Trophoblast cell (in vitro differentiated cells and primary cell): Measurements from ENCODE around the gene RCAN3.

Experiments used
- DNase-seq, 2 donors: peaks; one replicate each; pipeline ENCODE4 v3.0.0-alpha.2; 2016
- H2AFZ ChIP-seq: 2 replicates; pipeline ENCODE4 v1.6.1; 2013; ENCODE audit warnings: low read length, moderate library complexity, mild to moderate bottlenecking; ENCODE audit not compliant: insufficient read depth, poor library complexity
- H2AK5ac ChIP-seq: 2 replicates; pipeline ENCODE4 v1.6.1; 2013; ENCODE audit warnings: mild to moderate bottlenecking, low read length
- H2BK120ac ChIP-seq: 2 replicates; pipeline ENCODE4 v1.6.1; 2013; ENCODE audit warnings: low read length, mild to moderate bottlenecking, moderate library complexity; ENCODE audit not compliant: insufficient read depth, poor library complexity
- H2BK12ac ChIP-seq: 2 replicates; pipeline ENCODE4 v1.6.1; 2013; ENCODE audit warnings: mild to moderate bottlenecking, low read length, moderate library complexity
- H2BK5ac ChIP-seq: 2 replicates; pipeline ENCODE4 v1.6.1; 2013; ENCODE audit warnings: low read length, low read depth, moderate library complexity, mild to moderate bottlenecking; ENCODE audit not compliant: poor library complexity
- H3K14ac ChIP-seq: 2 replicates; pipeline ENCODE4 v1.6.1; 2013; ENCODE audit warnings: mild to moderate bottlenecking, low read length
- H3K18ac ChIP-seq: 2 replicates; pipeline ENCODE4 v1.6.1; 2013; ENCODE audit warnings: mild to moderate bottlenecking, low read length
- H3K23ac ChIP-seq: 2 replicates; pipeline ENCODE4 v1.6.1; 2013; ENCODE audit warnings: low read length
- H3K27ac ChIP-seq: 2 replicates; pipeline ENCODE4 v1.5.1; 2013; ENCODE audit warnings: low read depth, mild to moderate bottlenecking, inconsistent platforms, low read length, moderate library complexity
- H3K27me3 ChIP-seq: 2 replicates; pipeline ENCODE4 v1.6.1; 2013; ENCODE audit warnings: inconsistent platforms, mild to moderate bottlenecking, low read length, moderate library complexity; ENCODE audit not compliant: insufficient read depth
- H3K36me3 ChIP-seq, 2 experiments: 1 replicate in 1 of 2; 2 replicates in 1 of 2; pipeline ENCODE4 v1.6.1; 2013; ENCODE audit warnings: low read length in 2 of 2, mild to moderate bottlenecking in 2 of 2, moderate library complexity in 1 of 2; ENCODE audit not compliant: insufficient read depth in 2 of 2, control insufficient read depth in 1 of 2
- H3K4ac ChIP-seq: 2 replicates; pipeline ENCODE4 v1.6.1; 2013; ENCODE audit warnings: low read depth, mild to moderate bottlenecking, low read length, moderate library complexity
- H3K4me1 ChIP-seq, 2 experiments: 1 replicate in 1 of 2; 2 replicates in 1 of 2; pipeline ENCODE4 v1.6.1; 2013; ENCODE audit warnings: low read length in 2 of 2, mild to moderate bottlenecking in 2 of 2, moderate library complexity in 1 of 2; ENCODE audit not compliant: insufficient read depth in 2 of 2, control insufficient read depth in 1 of 2
- H3K4me2 ChIP-seq: 2 replicates; pipeline ENCODE4 v1.6.1; 2013; ENCODE audit warnings: inconsistent platforms, mild to moderate bottlenecking, low read length, moderate library complexity
- H3K4me3 ChIP-seq: 2 replicates; pipeline ENCODE4 v1.5.1; 2013; ENCODE audit warnings: mild to moderate bottlenecking, low read depth, low read length, inconsistent platforms
- H3K79me1 ChIP-seq: one replicate; pipeline ENCODE4 v1.6.1; 2013; ENCODE audit warnings: low read length
- H3K79me2 ChIP-seq: 2 replicates; pipeline ENCODE4 v1.6.1; 2013; ENCODE audit warnings: low read length, mild to moderate bottlenecking; ENCODE audit not compliant: control insufficient read depth, insufficient read depth, poor library complexity
- H3K9ac ChIP-seq: 2 replicates; pipeline ENCODE4 v1.6.1; 2013; ENCODE audit warnings: mild to moderate bottlenecking, low read length
- H3K9me3 ChIP-seq: 2 replicates; pipeline ENCODE4 v1.6.1; 2013; ENCODE audit warnings: low read depth, mild to moderate bottlenecking, control low read depth, inconsistent platforms, low read length; ENCODE audit not compliant: insufficient read depth
- H4K12ac ChIP-seq: 2 replicates; pipeline ENCODE4 v1.6.1; 2013; ENCODE audit warnings: low read depth, mild to moderate bottlenecking, low read length, moderate library complexity
- H4K8ac ChIP-seq: 2 replicates; pipeline ENCODE4 v1.6.1; 2013; ENCODE audit warnings: low read depth, mild to moderate bottlenecking, low read length, moderate library complexity
- H4K91ac ChIP-seq: one replicate; pipeline ENCODE4 v1.6.1; 2013; ENCODE audit warnings: low read depth, mild to moderate bottlenecking, low read length, moderate library complexity
- WGBS: extraction: QIAGEN DNeasy Blood & Tissue Kit; methylation state at CpG from one replicate; pipeline ENCODE4 v1.1.7; 2013; ENCODE audit warnings: missing lambda C conversion rate; ENCODE audit not compliant: insufficient read length, insufficient coverage; ENCODE audit errors: extremely low coverage; 5-methylcytosine and 5-hydroxymethylcytosine counted together

Gene RCAN3

DNA sequence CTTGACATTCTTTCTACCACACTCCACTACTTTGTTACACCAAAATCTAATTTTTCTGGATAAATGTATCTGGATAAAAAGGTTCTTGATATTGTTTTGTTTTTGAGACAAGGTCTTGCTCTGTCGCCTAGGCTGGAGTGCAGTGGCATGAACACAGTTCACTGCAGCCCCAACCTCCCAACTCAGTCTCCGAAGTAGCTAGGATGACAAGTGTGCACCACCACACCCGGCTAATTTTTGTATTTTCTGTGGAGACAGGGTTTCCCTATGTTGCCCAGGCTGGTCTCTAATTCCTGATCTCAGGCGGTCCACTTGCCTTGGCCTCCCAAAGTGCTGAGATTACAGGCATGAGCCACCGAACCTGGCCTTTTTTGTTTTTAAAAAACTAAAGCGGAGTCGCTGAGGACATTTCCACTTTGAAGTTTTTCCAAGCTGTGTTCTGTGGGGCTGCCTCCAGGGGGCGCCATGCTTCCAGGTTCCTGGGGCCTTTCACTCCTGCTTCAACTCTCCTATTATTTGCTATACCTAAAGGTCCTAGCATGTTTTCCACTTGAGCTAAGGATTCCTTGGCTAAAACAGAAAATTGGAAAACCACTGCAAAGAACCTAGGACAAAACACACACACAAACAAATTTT is 39.2 kb downstream of the RCAN3 start:
- H4K12ac ChIP-seq: no peak overlapping the region
- no peaks in the 10 kb centered on the region for H3K79me2 ChIP-seq
- no peak overlapping the region for H2BK120ac ChIP-seq
- no peak overlapping the region for H3K23ac ChIP-seq
- no peak overlapping the region for H4K8ac ChIP-seq
- H3K79me1 ChIP-seq: peaks cover 4% of the 10 kb centered on the region
- no peaks in the 10 kb centered on the region for H3K36me3 ChIP-seq
- no peak overlapping the region for H4K91ac ChIP-seq
- peak in 1 of 2 donors; percentile 82 for DNase-seq
- H3K4me2 ChIP-seq: no peak overlapping the region
- H3K9me3 ChIP-seq: no peaks in the 10 kb centered on the region
- H3K4ac ChIP-seq: no peak overlapping the region
- no peak overlapping the region for H2AFZ ChIP-seq
- no peak overlapping the region for H3K4me3 ChIP-seq
- peak overlapping the region; percentile 52 for H2BK12ac ChIP-seq
- peaks cover 3 to 7% of the 10 kb centered on the region in 2 experiments for H3K4me1 ChIP-seq
- no peak overlapping the region for H3K9ac ChIP-seq
- H3K14ac ChIP-seq: no peak overlapping the region
- H3K27ac ChIP-seq: no peak overlapping the region
- WGBS: no CpG with 5 or more reads among the region's 8 CpGs
- H2AK5ac ChIP-seq: no peak overlapping the region
- no peaks in the 10 kb centered on the region for H3K27me3 ChIP-seq
- no peak overlapping the region for H2BK5ac ChIP-seq
- H3K18ac ChIP-seq: no peak overlapping the region

DNA sequence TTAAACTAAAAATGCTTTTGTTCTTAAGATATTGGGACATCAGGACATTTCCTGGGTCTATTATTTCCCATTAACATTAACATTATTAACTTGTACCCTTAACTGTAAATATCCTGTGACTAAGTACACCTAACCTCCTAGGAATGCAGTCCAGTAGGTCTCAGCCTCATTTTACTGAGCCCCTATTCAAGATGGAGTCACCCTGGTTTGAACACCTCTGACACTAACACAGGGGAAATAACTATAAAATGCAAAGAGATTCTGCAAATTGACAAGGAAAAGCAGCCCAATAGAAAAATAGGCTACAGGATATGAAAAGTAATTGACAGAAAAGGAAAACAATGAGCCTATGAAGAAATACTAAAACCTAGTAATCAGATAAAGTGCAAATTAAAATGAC is 41.6 kb downstream of the RCAN3 start:
- H3K27me3 ChIP-seq: no peaks in the 10 kb centered on the region
- H3K4ac ChIP-seq: no peak overlapping the region
- H3K14ac ChIP-seq: no peak overlapping the region
- no peak overlapping the region for H2AFZ ChIP-seq
- no peak overlapping the region for H3K18ac ChIP-seq
- H3K79me2 ChIP-seq: no peaks in the 10 kb centered on the region
- H3K4me1 ChIP-seq: peaks cover 3 to 7% of the 10 kb centered on the region in 2 experiments
- no peaks in the 10 kb centered on the region for H3K36me3 ChIP-seq
- H4K8ac ChIP-seq: no peak overlapping the region
- no peak overlapping the region for H2BK120ac ChIP-seq
- H4K91ac ChIP-seq: no peak overlapping the region
- no peaks in the 10 kb centered on the region for H3K9me3 ChIP-seq
- no peak overlapping the region for H3K4me2 ChIP-seq
- H3K4me3 ChIP-seq: no peak overlapping the region
- no peak overlapping the region for H2BK5ac ChIP-seq
- no peak overlapping the region for H4K12ac ChIP-seq
- no peak overlapping the region for H2AK5ac ChIP-seq
- H2BK12ac ChIP-seq: no peak overlapping the region
- no peak overlapping the region for H3K9ac ChIP-seq
- H3K27ac ChIP-seq: no peak overlapping the region
- no peak overlapping the region for H3K23ac ChIP-seq
- peaks cover 4% of the 10 kb centered on the region for H3K79me1 ChIP-seq
- peak; percentile 49 to 73 for DNase-seq

- H2AFZ ChIP-seq: no peak overlapping the region
- no peak for DNase-seq
- no peak overlapping the region for H2BK12ac ChIP-seq
- no peak overlapping the region for H4K8ac ChIP-seq
- no peak overlapping the region for H3K18ac ChIP-seq
- H3K27me3 ChIP-seq: no peaks in the 10 kb centered on the region
- H3K79me1 ChIP-seq: peaks cover 4% of the 10 kb centered on the region
- no peak overlapping the region for H3K23ac ChIP-seq
- H3K36me3 ChIP-seq: no peaks in the 10 kb centered on the region
- H3K4me3 ChIP-seq: no peak overlapping the region
- no peak overlapping the region for H4K12ac ChIP-seq
- no peak overlapping the region for H2BK5ac ChIP-seq
- no peak overlapping the region for H4K91ac ChIP-seq
- no CpG with 5 or more reads among the region's 1 CpG for WGBS
- H3K9ac ChIP-seq: no peak overlapping the region
- no peak overlapping the region for H2BK120ac ChIP-seq
- H3K9me3 ChIP-seq: no peaks in the 10 kb centered on the region
- no peak overlapping the region for H2AK5ac ChIP-seq
- H3K4me1 ChIP-seq: peaks cover 3 to 7% of the 10 kb centered on the region in 2 experiments
- H3K79me2 ChIP-seq: no peaks in the 10 kb centered on the region
- no peak overlapping the region for H3K14ac ChIP-seq
- no peak overlapping the region for H3K27ac ChIP-seq
- no peak overlapping the region for H3K4ac ChIP-seq
- H3K4me2 ChIP-seq: no peak overlapping the region
Observed at GRCh38 chr1:24545662-24546061, 43.0 kb downstream of the RCAN3 start.

DNA sequence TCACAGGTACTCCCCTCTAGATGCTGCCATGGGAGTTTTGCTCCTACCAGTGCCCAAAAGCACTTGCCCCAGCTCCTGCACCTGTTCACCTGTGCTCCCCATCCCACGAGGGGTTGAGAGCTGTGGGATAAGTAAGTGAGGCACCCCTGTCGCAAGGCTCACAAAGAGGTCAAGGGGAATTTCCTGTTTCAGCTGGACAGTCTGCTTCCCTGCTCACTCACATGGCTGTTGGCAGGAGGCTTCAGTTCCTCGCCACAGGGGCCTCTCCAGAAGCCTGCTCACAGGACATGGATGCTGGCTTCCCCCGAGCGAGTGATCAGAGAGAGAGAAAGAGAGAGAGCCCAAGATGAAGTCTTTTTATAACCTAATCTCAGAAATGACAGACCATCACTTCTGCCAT is 44.6 kb downstream of the RCAN3 start:
- no peak overlapping the region for H2BK5ac ChIP-seq
- H3K23ac ChIP-seq: no peak overlapping the region
- no peak overlapping the region for H3K4me3 ChIP-seq
- no peak overlapping the region for H2BK12ac ChIP-seq
- H3K4me1 ChIP-seq: peaks cover 0 to 4% of the 10 kb centered on the region in 2 experiments
- H3K79me1 ChIP-seq: peaks cover under 1% of the 10 kb centered on the region
- H3K4me2 ChIP-seq: no peak overlapping the region
- no peak overlapping the region for H3K9ac ChIP-seq
- H3K14ac ChIP-seq: no peak overlapping the region
- H4K91ac ChIP-seq: no peak overlapping the region
- no peak overlapping the region for H4K12ac ChIP-seq
- no peaks in the 10 kb centered on the region for H3K79me2 ChIP-seq
- no peak overlapping the region for H2AFZ ChIP-seq
- no peak for DNase-seq
- H3K27ac ChIP-seq: no peak overlapping the region
- WGBS: no CpG with 5 or more reads among the region's 5 CpGs
- H3K36me3 ChIP-seq: no peaks in the 10 kb centered on the region
- no peaks in the 10 kb centered on the region for H3K9me3 ChIP-seq
- H3K4ac ChIP-seq: no peak overlapping the region
- H3K18ac ChIP-seq: no peak overlapping the region
- H4K8ac ChIP-seq: no peak overlapping the region
- H2AK5ac ChIP-seq: no peak overlapping the region
- H3K27me3 ChIP-seq: no peaks in the 10 kb centered on the region
- H2BK120ac ChIP-seq: no peak overlapping the region
